IMR-90 (cell line): ENCODE data around the gene NCKIPSD. TPM values are rescaled to one million over a fixed set of nuclear protein-coding genes. Genes with fewer than 3 reads are reported as not detected.

Experiments
- ATAC-seq: fragments of 200-7000 bp; cut with Tn5 transposase; 2 replicates; pipeline ENCODE4 v1.9.1; 2020; ENCODE audit warnings: low read depth, mild to moderate bottlenecking, moderate library complexity
- BruUV-seq: library from RNA; stranded (reverse); fragments of 400-500 nt; replicated peaks from 2 replicates; lab custom pipeline; 2021; lab: Mats Ljungman, UMichigan
- CTCF ChIA-PET: fragments of 300-600 bp; formaldehyde crosslinking; extraction: SDS; loops from one replicate; lab custom pipeline; 2021; ENCODE audit warnings: antibody characterized with exemption; lab: Yijun Ruan, JAX
- POLR2A ChIA-PET: fragments of 300-600 bp; sonication (Branson Sonifier 250); formaldehyde crosslinking; loops from one replicate; lab custom pipeline; 2022; ENCODE audit warnings: antibody characterized with exemption; ENCODE audit not compliant: unreplicated experiment; lab: Charles Lee
- DNase-seq: peaks from one replicate; pipeline ENCODE4 v3.0.0; 2013
- H2AFZ ChIP-seq: replicated peaks from 2 replicates; pipeline ENCODE3; 2013; ENCODE audit warnings: low read length, mild to moderate bottlenecking; ENCODE audit not compliant: poor library complexity
- H2AK5ac ChIP-seq: 2 replicates; pipeline ENCODE4 v1.6.1; 2013; ENCODE audit warnings: low read depth, low read length, inconsistent platforms
- H2AK9ac ChIP-seq: replicated peaks from 2 replicates; pipeline ENCODE3; 2013; ENCODE audit warnings: mild to moderate bottlenecking, low read depth, low read length, moderate library complexity; ENCODE audit not compliant: poor library complexity
- H2BK120ac ChIP-seq: 2 replicates; pipeline ENCODE4 v1.6.1; 2013; ENCODE audit warnings: low read depth, low read length, inconsistent platforms
- H2BK15ac ChIP-seq: 3 replicates; pipeline ENCODE4 v1.6.1; 2013; ENCODE audit warnings: low read depth, low read length, inconsistent platforms
- H2BK20ac ChIP-seq: 2 replicates; pipeline ENCODE4 v1.6.1; 2013; ENCODE audit warnings: low read depth, mild to moderate bottlenecking, inconsistent platforms, low read length, moderate library complexity
- H2BK5ac ChIP-seq: 2 replicates; pipeline ENCODE4 v1.6.1; 2013; ENCODE audit warnings: mild to moderate bottlenecking, low read depth, low read length, inconsistent platforms; ENCODE audit not compliant: poor library complexity, severe bottlenecking
- H3K14ac ChIP-seq: replicated peaks from 2 replicates; pipeline ENCODE4 v1.6.1; 2013; ENCODE audit warnings: low read depth, low read length, inconsistent platforms
- H3K18ac ChIP-seq: 2 replicates; pipeline ENCODE4 v1.6.1; 2013; ENCODE audit warnings: low read depth, low read length, control low read depth
- H3K23ac ChIP-seq: 2 replicates; pipeline ENCODE4 v1.6.1; 2013; ENCODE audit warnings: low read depth, low read length, inconsistent platforms
- H3K27ac ChIP-seq: 2 replicates; pipeline ENCODE4 v1.5.1; 2013; ENCODE audit warnings: mild to moderate bottlenecking, control low read depth, low read length; ENCODE audit not compliant: insufficient read depth
- H3K27me3 ChIP-seq: 2 replicates; pipeline ENCODE4 v1.6.1; 2013; ENCODE audit warnings: low read length; ENCODE audit not compliant: control insufficient read depth, insufficient read depth
- H3K36me3 ChIP-seq: 2 replicates; pipeline ENCODE4 v1.6.1; 2013; ENCODE audit warnings: low read length, mixed read lengths; ENCODE audit not compliant: control insufficient read depth, insufficient read depth
- H3K4ac ChIP-seq: 2 replicates; pipeline ENCODE4 v1.6.1; 2013; ENCODE audit warnings: low read depth, low read length, inconsistent platforms
- H3K4me1 ChIP-seq: 2 replicates; pipeline ENCODE4 v1.6.1; 2013; ENCODE audit warnings: low read length, mixed read lengths; ENCODE audit not compliant: control insufficient read depth, insufficient read depth
- H3K4me2 ChIP-seq: 2 replicates; pipeline ENCODE4 v1.6.1; 2013; ENCODE audit warnings: low read depth, mild to moderate bottlenecking, control low read depth, low read length, moderate library complexity
- H3K4me3 ChIP-seq: 2 replicates; pipeline ENCODE4 v1.5.1; 2013; ENCODE audit warnings: low read depth, mild to moderate bottlenecking, control low read depth, low read length, moderate library complexity; ENCODE audit not compliant: insufficient read depth
- H3K56ac ChIP-seq: 2 replicates; pipeline ENCODE4 v1.6.1; 2013; ENCODE audit warnings: low read length, inconsistent platforms; ENCODE audit not compliant: insufficient read depth; ENCODE audit errors: extremely low read depth
- H3K79me1 ChIP-seq, 2 experiments: 2 replicates each; pipeline ENCODE4 v1.6.1; 2013; ENCODE audit warnings: low read length in 2 of 2, inconsistent platforms in 1 of 2, low read depth in 1 of 2
- H3K9ac ChIP-seq: 2 replicates; pipeline ENCODE4 v1.6.1; 2013; ENCODE audit warnings: low read depth, low read length, control low read depth
- H3K9me1 ChIP-seq: 2 replicates; pipeline ENCODE4 v1.6.1; 2013; ENCODE audit warnings: low read length, inconsistent platforms; ENCODE audit not compliant: insufficient read depth
- H3K9me3 ChIP-seq: 2 replicates; pipeline ENCODE4 v1.6.1; 2013; ENCODE audit warnings: low read length; ENCODE audit not compliant: control insufficient read depth, insufficient read depth
- H4K20me1 ChIP-seq: 2 replicates; pipeline ENCODE4 v1.6.1; 2013; ENCODE audit warnings: low read length, inconsistent platforms; ENCODE audit not compliant: insufficient read depth
- H4K5ac ChIP-seq: 2 replicates; pipeline ENCODE4 v1.6.1; 2013; ENCODE audit warnings: mild to moderate bottlenecking, low read depth, low read length, control low read depth
- H4K8ac ChIP-seq, 2 experiments: 2 replicates each; pipeline ENCODE4 v1.6.1; 2013; ENCODE audit warnings: low read depth in 2 of 2, low read length in 2 of 2, control low read depth in 1 of 2, inconsistent platforms in 1 of 2
- H4K91ac ChIP-seq: 2 replicates; pipeline ENCODE4 v1.6.1; 2013; ENCODE audit warnings: low read depth, low read length, inconsistent platforms; ENCODE audit not compliant: insufficient read depth
- BHLHE40 ChIP-seq: fragments of 150-350 bp; IDR thresholded peaks from 2 replicates; pipeline ENCODE4 v1.6.1; 2016; ENCODE audit warnings: mild to moderate bottlenecking, low read depth, low read length
- CEBPB ChIP-seq: IDR thresholded peaks from 2 replicates; pipeline ENCODE4 v1.6.1; 2012; ENCODE audit warnings: low read depth, low read length, improper control_type of control experiment
- CHD1 ChIP-seq: IDR thresholded peaks from 2 replicates; pipeline ENCODE4 v1.6.1; 2012; ENCODE audit warnings: low read depth, low read length, improper control_type of control experiment
- FOS ChIP-seq: fragments of 150-350 bp; IDR thresholded peaks from 2 replicates; pipeline ENCODE4 v1.6.1; 2016; ENCODE audit warnings: low read depth, low read length
- MAFK ChIP-seq: IDR thresholded peaks from 2 replicates; pipeline ENCODE4 v1.6.1; 2012; ENCODE audit warnings: low read depth, low read length, improper control_type of control experiment
- MAZ ChIP-seq: IDR thresholded peaks from 2 replicates; pipeline ENCODE4 v1.6.1; 2012; ENCODE audit warnings: low read depth, mild to moderate bottlenecking, low read length, improper control_type of control experiment, moderate library complexity, borderline replicate concordance
- MXI1 ChIP-seq: IDR thresholded peaks from 2 replicates; pipeline ENCODE4 v1.6.1; 2012; ENCODE audit warnings: low read depth, mild to moderate bottlenecking, low read length, moderate library complexity, borderline replicate concordance
- NFE2L2 ChIP-seq: fragments of 150-350 bp; IDR thresholded peaks from 2 replicates; pipeline ENCODE4 v1.6.1; 2016; ENCODE audit warnings: low read depth, mild to moderate bottlenecking, low read length
- POLR2A ChIP-seq: IDR thresholded peaks from 2 replicates; pipeline ENCODE4 v1.6.1; 2012; ENCODE audit warnings: mild to moderate bottlenecking, low read depth, low read length
- RAD21 ChIP-seq: IDR thresholded peaks from 2 replicates; pipeline ENCODE4 v1.6.1; 2012; ENCODE audit warnings: low read length, improper control_type of control experiment
- RCOR1 ChIP-seq: IDR thresholded peaks from 2 replicates; pipeline ENCODE4 v1.6.1; 2012; ENCODE audit warnings: mild to moderate bottlenecking, low read length, improper control_type of control experiment; ENCODE audit not compliant: insufficient replicate concordance
- SMC3 ChIP-seq: fragments of 150-350 bp; IDR thresholded peaks from 2 replicates; pipeline ENCODE4 v1.6.1; 2016; ENCODE audit warnings: low read depth, mild to moderate bottlenecking, antibody characterized with exemption, low read length, moderate library complexity
- whole genome bisulfite sequencing, 2 experiments: methylation state at CpG; one replicate each; pipeline versions ENCODE4 v1.1.5 to v1.1.7; 2013; ENCODE audit warnings: missing lambda C conversion rate in 2 of 2; ENCODE audit not compliant: insufficient read length in 1 of 2; ENCODE audit errors: extremely low coverage in 2 of 2; 5-methylcytosine and 5-hydroxymethylcytosine counted together
- dilution Hi-C: fragments of 300-500 bp; cut with HindIII; formaldehyde crosslinking; loops from one replicate; pipeline ENCODE4 v1.14.3; 2018; ENCODE audit warnings: low sequenced_read_pairs; ENCODE audit not compliant: unreplicated experiment
- in situ Hi-C: fragments of 300-500 bp; cut with MboI; formaldehyde crosslinking; loops from 3 replicates; pipeline ENCODE4 v1.14.3; 2019; ENCODE audit warnings: low sequenced_read_pairs, inconsistent platforms, mixed read lengths
- intact Hi-C: fragments of 100-400 bp; cut with micrococcal nuclease; formaldehyde crosslinking; loops from 2 replicates; pipeline ENCODE4 v1.10.0; 2022
- polyA plus RNA-seq, 3 experiments: library from polyadenylated mRNA; depleted of rRNA; stranded (reverse); fragments of >200 nt; gene quantifications; 2 replicates each; pipeline ENCODE4 v1.2.3, GENCODE V29; 2012; ENCODE audit warnings: low replicate concordance in 1 of 3
- total RNA-seq: library from RNA; depleted of rRNA; stranded (reverse); fragments of >200 nt; gene quantifications from 2 replicates; pipeline ENCODE4 v1.2.3, GENCODE V29; 2012
- TF ChIP-seq, protein P1 (sequence below): fragments of 150-350 bp; IDR thresholded peaks from 2 replicates; pipeline ENCODE4 v1.6.1; 2017; ENCODE audit warnings: mild to moderate bottlenecking, antibody characterized with exemption, low read length, low read depth
- TF ChIP-seq, protein P2 (sequence below): fragments of 150-350 bp; IDR thresholded peaks from 2 replicates; pipeline ENCODE4 v1.6.1; 2016; ENCODE audit warnings: low read depth, mild to moderate bottlenecking, low read length, moderate library complexity, borderline replicate concordance

The NCKIPSD gene
- total and polyA plus RNA-seq, 2 of the 4 experiments (the other 2 are of a cell fraction) = 21.0 to 38.3 TPM

DNA sequence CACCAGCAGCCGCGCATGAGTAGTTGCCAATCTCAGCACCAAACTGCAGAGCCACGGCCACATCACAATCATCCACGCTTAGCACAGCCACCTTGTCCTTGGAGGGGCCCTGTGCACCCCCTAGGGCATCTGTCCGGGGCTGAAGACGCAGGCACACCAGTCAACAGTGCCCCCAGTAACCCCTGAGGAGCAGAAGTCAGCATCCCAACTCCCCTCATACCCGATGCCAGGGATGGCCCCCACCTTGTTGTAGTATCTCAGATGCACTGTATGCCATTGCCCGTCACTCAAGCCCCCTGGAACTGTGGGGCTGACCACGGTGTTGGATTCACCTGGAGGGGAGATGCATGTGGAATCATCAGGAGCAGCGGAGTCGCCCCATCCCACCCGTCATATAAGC is 30.7 kb downstream of the NCKIPSD start (continued):
- no peak for TF ChIP-seq CEBPB
- no peak for TF ChIP-seq RAD21
- no peak for TF ChIP-seq SMC3
- no peak for TF ChIP-seq CHD1

DNA sequence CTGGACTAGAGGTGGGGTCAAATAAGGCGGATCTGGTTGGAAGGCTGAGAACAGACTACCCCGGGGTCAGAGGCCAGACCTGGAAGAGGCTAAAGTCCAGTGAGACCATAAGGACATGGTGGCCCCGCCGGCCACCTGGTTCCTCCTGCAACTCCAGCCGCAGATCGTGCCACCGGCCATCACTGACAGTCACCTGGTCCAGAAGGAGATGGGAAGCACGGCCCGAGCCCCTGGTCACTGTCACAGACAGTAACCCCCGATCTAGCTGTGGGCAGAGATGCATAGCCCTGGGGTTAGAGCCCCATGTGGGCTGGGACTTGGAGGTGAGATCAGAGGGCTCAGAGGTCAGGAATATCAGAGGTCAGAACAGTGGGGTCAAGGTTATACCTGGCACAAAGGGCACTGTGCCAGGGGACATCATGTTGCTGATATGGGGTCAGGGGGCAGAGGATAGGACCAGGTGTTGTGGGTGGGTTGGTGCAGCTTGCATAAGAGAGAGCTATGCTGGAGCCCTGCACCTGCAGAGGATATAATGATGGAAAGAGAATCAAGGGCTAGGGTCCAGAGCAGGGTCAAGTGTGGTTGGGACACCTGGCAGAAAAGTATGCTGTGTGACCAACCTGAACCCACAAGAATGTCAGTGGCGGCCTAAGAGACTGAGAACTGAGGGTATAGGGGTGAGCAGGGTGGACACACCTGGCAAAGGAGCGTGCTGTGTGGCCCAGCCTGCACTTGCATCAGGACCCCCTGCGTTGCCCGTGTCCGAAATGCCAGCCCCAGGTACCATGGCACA is 32.6 kb downstream of the NCKIPSD start:
- H3K4me2 ChIP-seq = no peak overlapping the region
- ChIA-PET CTCF (no interaction called here), POLR2A (no interaction called here)
- no peak overlapping the region for H4K5ac ChIP-seq
- no peak overlapping the region for H2AK9ac ChIP-seq
- dilution Hi-C loops = no loop called here
- no peak for ATAC-seq
- no peak overlapping the region for H2BK5ac ChIP-seq
- in situ Hi-C loops = no loop called here
- BruUV-seq = no TSS peak
- H3K14ac ChIP-seq = no peak overlapping the region
- no peak overlapping the region for H3K23ac ChIP-seq
- H3K36me3 ChIP-seq = no peaks in the 10 kb centered on the region
- no peak overlapping the region for H3K56ac ChIP-seq
- H2AK5ac ChIP-seq = no peak overlapping the region
- no peak for DNase-seq
- no peaks in the 10 kb centered on the region for H3K9me1 ChIP-seq
- H3K18ac ChIP-seq = no peak overlapping the region
- H3K27me3 ChIP-seq = no peaks in the 10 kb centered on the region; the same call in 1 of the 2 replicates
- H3K4ac ChIP-seq = no peak overlapping the region
- intact Hi-C loops = no loop called here
- H3K4me3 ChIP-seq = no peak overlapping the region
- no peak overlapping the region for H3K27ac ChIP-seq
- H3K4me1 ChIP-seq = peaks cover 3% of the 10 kb centered on the region; the same call in 1 of the 2 replicates
- no peak overlapping the region for H2BK20ac ChIP-seq
- H2AFZ ChIP-seq = no peak overlapping the region
- no peak overlapping the region for H2BK15ac ChIP-seq
- no peak overlapping the region for H4K8ac ChIP-seq
- no peak overlapping the region for H2BK120ac ChIP-seq
- no peaks in the 10 kb centered on the region for H4K20me1 ChIP-seq
- H3K79me1 ChIP-seq = no peaks in the 10 kb centered on the region
- H3K9me3 ChIP-seq = no peaks in the 10 kb centered on the region
- 98% methylated on average over 7 of the region's 15 CpGs; no CpG with 5 or more reads in 1 of the 2 experiments for WGBS, 2 experiments
- H4K91ac ChIP-seq = no peak overlapping the region
- no peak overlapping the region for H3K9ac ChIP-seq
- no peak for TF ChIP-seq MXI1
- no peak for TF ChIP-seq RAD21
- no peak for TF ChIP-seq MAZ
- TF ChIP-seq, protein P1, sequence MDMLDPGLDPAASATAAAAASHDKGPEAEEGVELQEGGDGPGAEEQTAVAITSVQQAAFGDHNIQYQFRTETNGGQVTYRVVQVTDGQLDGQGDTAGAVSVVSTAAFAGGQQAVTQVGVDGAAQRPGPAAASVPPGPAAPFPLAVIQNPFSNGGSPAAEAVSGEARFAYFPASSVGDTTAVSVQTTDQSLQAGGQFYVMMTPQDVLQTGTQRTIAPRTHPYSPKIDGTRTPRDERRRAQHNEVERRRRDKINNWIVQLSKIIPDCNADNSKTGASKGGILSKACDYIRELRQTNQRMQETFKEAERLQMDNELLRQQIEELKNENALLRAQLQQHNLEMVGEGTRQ = no peak
- no peak for TF ChIP-seq POLR2A
- TF ChIP-seq, protein P2, sequence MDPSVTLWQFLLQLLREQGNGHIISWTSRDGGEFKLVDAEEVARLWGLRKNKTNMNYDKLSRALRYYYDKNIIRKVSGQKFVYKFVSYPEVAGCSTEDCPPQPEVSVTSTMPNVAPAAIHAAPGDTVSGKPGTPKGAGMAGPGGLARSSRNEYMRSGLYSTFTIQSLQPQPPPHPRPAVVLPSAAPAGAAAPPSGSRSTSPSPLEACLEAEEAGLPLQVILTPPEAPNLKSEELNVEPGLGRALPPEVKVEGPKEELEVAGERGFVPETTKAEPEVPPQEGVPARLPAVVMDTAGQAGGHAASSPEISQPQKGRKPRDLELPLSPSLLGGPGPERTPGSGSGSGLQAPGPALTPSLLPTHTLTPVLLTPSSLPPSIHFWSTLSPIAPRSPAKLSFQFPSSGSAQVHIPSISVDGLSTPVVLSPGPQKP = no peak
- no peak for TF ChIP-seq RCOR1
- no peak for TF ChIP-seq BHLHE40
- no peak for TF ChIP-seq CHD1
- no peak for TF ChIP-seq FOS
- no peak for TF ChIP-seq MAFK
- no peak for TF ChIP-seq NFE2L2
